K562 (cell line): Measurements from ENCODE around the gene ARMH3. TPM values are rescaled to one million over a fixed set of nuclear protein-coding genes. Genes with fewer than 3 reads are reported as not detected.

Experiments
- ATAC-seq: fragments of 200-7000 bp; cut with Tn5 transposase; 3 replicates; pipeline ENCODE4 v1.9.1; 2020; ENCODE audit warnings: moderate library complexity
- BruUV-seq: library from RNA; stranded (reverse); fragments of 400-500 nt; replicated peaks from 2 replicates; lab custom pipeline; 2021; lab: Mats Ljungman, UMichigan
- CTCF ChIA-PET: fragments of 300-600 bp; formaldehyde crosslinking; extraction: SDS; loops from one replicate; lab custom pipeline; 2021; ENCODE audit warnings: low intra/inter-chr PET ratio; lab: Yijun Ruan, JAX
- POLR2A ChIA-PET: fragments of 300-600, 350-650 bp; sonication (Branson Sonifier 250); formaldehyde crosslinking; extraction: SDS; loops from one replicate; lab custom pipeline; 2021; ENCODE audit warnings: antibody characterized with exemption, inconsistent platforms; lab: Yijun Ruan, JAX
- DNase-seq, 4 experiments: peaks; one replicate each; pipeline versions ENCODE4 v3.0.0 to v3.0.0-alpha.2; 2011 to 2018; ENCODE audit warnings: low spot score in 3 of 4, mixed read lengths in 3 of 4; ENCODE audit errors: extremely low read depth in 1 of 4
- FAIRE-seq: peaks from 2 replicates; lab custom pipeline; 2011; peaks lifted over from hg19 to GRCh38; lab: Jason Lieb, UNC
- H2AFZ ChIP-seq: 2 replicates; pipeline ENCODE4 v1.6.0; 2011; ENCODE audit warnings: low read depth, low read length, control low read depth, inconsistent platforms
- H3K27ac ChIP-seq: fragments of 200-600 bp; 3 replicates; pipeline ENCODE4 v1.8.0; 2011; ENCODE audit warnings: low read depth, mild to moderate bottlenecking, control low read depth, inconsistent platforms, low read length, moderate library complexity, mixed read lengths; ENCODE audit errors: extremely low read depth
- H3K27me3 ChIP-seq, 2 experiments: fragments of 300-600 bp in 1 of 2; 2 replicates in 1 of 2; 3 replicates in 1 of 2; pipeline versions ENCODE4 v1.6.0 to v1.8.0; 2011; ENCODE audit warnings: inconsistent platforms in 2 of 2, low read length in 2 of 2, mild to moderate bottlenecking in 1 of 2, mixed read lengths in 1 of 2, moderate library complexity in 1 of 2; ENCODE audit not compliant: control insufficient read depth in 2 of 2, insufficient read depth in 2 of 2
- H3K36me3 ChIP-seq: fragments of 300-600 bp; 3 replicates; pipeline ENCODE4 v1.8.0; 2011; ENCODE audit warnings: mild to moderate bottlenecking, low read length, inconsistent platforms; ENCODE audit not compliant: control insufficient read depth, insufficient read depth
- H3K4me1 ChIP-seq, 2 experiments: fragments of 200-600 bp in 1 of 2; replicated peaks in 1 of 2; 2 replicates in 1 of 2; 3 replicates in 1 of 2; pipeline versions ENCODE4 v1.5.1 to v1.8.0; 2011; ENCODE audit warnings: inconsistent platforms in 2 of 2, low read length in 2 of 2, mild to moderate bottlenecking in 1 of 2, mixed read lengths in 1 of 2, moderate library complexity in 1 of 2; ENCODE audit not compliant: control insufficient read depth in 2 of 2, insufficient read depth in 2 of 2
- H3K4me2 ChIP-seq: 2 replicates; pipeline ENCODE4 v1.6.1; 2011; ENCODE audit warnings: low read length, control low read depth, inconsistent platforms, mixed read lengths; ENCODE audit not compliant: insufficient read depth
- H3K4me3 ChIP-seq: fragments of 200-600 bp; sonication (generic), shearing (Covaris generic); 2 replicates; pipeline ENCODE4 v1.5.1; 2016; ENCODE audit warnings: control low read depth, inconsistent platforms
- H3K79me2 ChIP-seq: fragments of 200-600 bp; 3 replicates; pipeline ENCODE4 v1.8.0; 2011; ENCODE audit warnings: low read length, inconsistent platforms; ENCODE audit not compliant: control insufficient read depth, insufficient read depth
- H3K9ac ChIP-seq, 2 experiments: 2 replicates each; pipeline versions ENCODE4 v1.6.0 to v1.6.1; 2011; ENCODE audit warnings: low read depth in 2 of 2, low read length in 2 of 2, control low read depth in 1 of 2, inconsistent platforms in 1 of 2, mild to moderate bottlenecking in 1 of 2, mixed read lengths in 1 of 2; ENCODE audit not compliant: insufficient read depth in 1 of 2
- H3K9me1 ChIP-seq: one replicate; pipeline ENCODE4 v1.6.0; 2011; ENCODE audit warnings: inconsistent platforms, mild to moderate bottlenecking, low read length, moderate library complexity; ENCODE audit not compliant: control insufficient read depth, insufficient read depth
- H3K9me3 ChIP-seq: replicated peaks from 2 replicates; pipeline ENCODE4 v1.5.1; 2011; ENCODE audit warnings: low read depth, low read length, inconsistent platforms; ENCODE audit not compliant: control insufficient read depth, insufficient read depth
- H4K20me1 ChIP-seq: replicated peaks from 2 replicates; pipeline ENCODE4 v1.6.1; 2011; ENCODE audit warnings: low read length, inconsistent platforms, mixed read lengths; ENCODE audit not compliant: control insufficient read depth, insufficient read depth
- MTA2 ChIP-seq: fragments of 450-650 bp; IDR thresholded peaks from 2 replicates; pipeline ENCODE4 v1.6.1; 2016; ENCODE audit warnings: low read depth
- NFE2L1 ChIP-seq: fragments of 450-650 bp; IDR thresholded peaks from 2 replicates; pipeline ENCODE4 v1.6.1; 2016; ENCODE audit warnings: missing genetic modification characterization, low read depth, mild to moderate bottlenecking, missing compliant biosample characterization, moderate library complexity, borderline replicate concordance
- NR3C1 ChIP-seq: sonication (generic); formaldehyde crosslinking; IDR thresholded peaks from 2 replicates; pipeline ENCODE4 v1.8.1; 2022; ENCODE audit warnings: missing genetic modification reagents
- SLC30A9 ChIP-seq: fragments of 250-450 bp; sonication (Bioruptor Pico); IDR thresholded peaks from 2 replicates; pipeline ENCODE4 v1.8.0; 2022; ENCODE audit warnings: mild to moderate bottlenecking, moderate library complexity
- ZNF143 ChIP-seq: sonication (generic); formaldehyde crosslinking; IDR thresholded peaks from 2 replicates; pipeline ENCODE4 v1.9.0; 2022; ENCODE audit warnings: mild to moderate bottlenecking, missing genetic modification reagents
- ZNF717 ChIP-seq: fragments of 250-450 bp; sonication (Bioruptor Pico); IDR thresholded peaks from 2 replicates; pipeline ENCODE4 v1.5.0; 2021
- WGBS: fragments of 100-300 bp; shearing (Covaris generic); methylation state at CpG from one replicate; pipeline ENCODE4 v1.1.6; 2016; ENCODE audit warnings: low coverage, mixed read lengths; ENCODE audit not compliant: insufficient coverage; ENCODE audit errors: missing lambda C conversion rate; 5-methylcytosine and 5-hydroxymethylcytosine counted together
- in situ Hi-C: fragments of 300-500 bp; cut with MboI; formaldehyde crosslinking; loops from 4 replicates; pipeline ENCODE4 v1.15.0; 2018; ENCODE audit warnings: inconsistent platforms, mixed read lengths
- intact Hi-C: fragments of 100-400 bp; cut with micrococcal nuclease; formaldehyde crosslinking; loops from 2 replicates; pipeline ENCODE4 v1.14.2; 2022
- polyA plus RNA-seq, 8 experiments: library from polyadenylated mRNA; depleted of rRNA in 4 of 8; stranded (reverse) in 5 of 8; unstranded in 3 of 8; fragments of >200 nt; fragmentation: Nextera tagmentation in 2 of 8; fragmentation: Illumina TruSeq in 1 of 8; extraction: Ambion mirVana in 2 of 8; extraction: Trizol in 1 of 8; gene quantifications; 2 replicates each; pipeline versions ENCODE4 v1.2.1 to v1.2.3, GENCODE V29; 2011 to 2014; ENCODE audit warnings: inconsistent platforms in 1 of 8, missing spikeins in 1 of 8
- total RNA-seq, 7 experiments: library from RNA; depleted of rRNA in 6 of 7; stranded (reverse); fragments of >200 nt in 6 of 7; fragmentation: Illumina TruSeq in 2 of 7; extraction: Trizol in 2 of 7; gene quantifications; 2 replicates each; pipeline versions ENCODE4 v1.2.1 to v1.2.3, GENCODE V29; 2011 to 2021; ENCODE audit warnings: low replicate concordance in 1 of 7
- TF ChIP-seq, protein P1 (sequence below): sonication (generic); formaldehyde crosslinking; IDR thresholded peaks from 2 replicates; pipeline ENCODE4 v1.8.0; 2022; ENCODE audit warnings: mild to moderate bottlenecking, missing genetic modification reagents, borderline replicate concordance
- TF ChIP-seq, protein P2 (sequence below): fragments of 450-650 bp; IDR thresholded peaks from 2 replicates; pipeline ENCODE4 v1.6.1; 2017; ENCODE audit warnings: antibody characterized with exemption
- TF ChIP-seq, protein P3 (sequence below): fragments of 250-450 bp; sonication (Bioruptor Pico); IDR thresholded peaks from 2 replicates; pipeline ENCODE4 v1.5.0; 2020; ENCODE audit warnings: mild to moderate bottlenecking, borderline replicate concordance
- TF ChIP-seq, protein P4 (sequence below): sonication (generic); formaldehyde crosslinking; IDR thresholded peaks from 2 replicates; pipeline ENCODE4 v1.5.0; 2020; ENCODE audit warnings: missing genetic modification reagents
- TF ChIP-seq, protein P5 (sequence below): sonication (generic); formaldehyde crosslinking; IDR thresholded peaks from 2 replicates; pipeline ENCODE4 v1.8.0; 2022; ENCODE audit warnings: mild to moderate bottlenecking, missing genetic modification reagents

Gene ARMH3
- total and polyA plus RNA-seq, 9 of the 15 experiments (the other 6 are each of a cell fraction or from before 2014, with no cell fraction given) = 0.29 to 0.73 TPM; not detected in 7

DNA sequence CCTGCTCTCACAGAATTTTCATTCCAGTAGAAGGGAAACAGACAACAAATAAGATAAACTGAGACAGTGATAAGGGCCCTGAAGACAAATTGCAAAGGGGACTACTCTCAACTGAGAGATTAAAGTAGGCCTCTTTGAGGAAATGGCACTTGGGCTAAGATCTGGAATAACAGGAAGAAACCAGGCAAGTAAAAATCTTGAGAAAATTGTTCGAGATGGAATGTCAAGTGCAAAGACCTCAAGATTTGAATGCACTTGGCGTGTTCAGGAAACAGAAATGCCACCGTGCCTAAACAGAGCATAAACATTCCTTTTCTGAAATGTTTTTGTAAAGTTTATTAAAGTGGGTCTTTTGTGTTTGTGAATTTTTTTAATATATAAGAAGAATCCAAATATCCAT is 10.7 kb downstream of the ARMH3 start:
- Histone ChIP-seq H3K9me3 (no peaks in the 10 kb centered on the region), H3K27me3 (no peaks in the 10 kb centered on the region), H3K9ac (no peak overlapping the region), H4K20me1 (peaks cover 5% of the 10 kb centered on the region; the same call in 1 of the 2 replicates), H3K79me2 (peaks cover 31% of the 10 kb centered on the region), H3K27ac (no peak overlapping the region), H3K9me1 (peaks cover 2% of the 10 kb centered on the region), H3K4me3 (no peak overlapping the region), H3K36me3 (no peaks in the 10 kb centered on the region; the same call in 2 of the 3 replicates), H2AFZ (no peak overlapping the region), H3K4me1 (no peaks in the 10 kb centered on the region; a peak in 3 of 5 replicates), H3K4me2 (no peak overlapping the region)
- FAIRE-seq (peak; percentile 55), DNase-seq (peak in 3 of 4 experiments; percentile 1), ATAC-seq (no peak)
- no TSS peak for BruUV-seq
- intact Hi-C loops = no loop called here
- WGBS = 70% methylated on average over 3 of the region's 3 CpGs
- POLR2A ChIA-PET = no interaction called here
- CTCF ChIA-PET = no interaction called here
- in situ Hi-C loops = loop anchor here (25.0 kb wide), 1 partner anchor 1058 kb away; the partner anchor contains the start of genes LZTS2, MRPL43 and TWNK
- TF ChIP-seq, protein P1, sequence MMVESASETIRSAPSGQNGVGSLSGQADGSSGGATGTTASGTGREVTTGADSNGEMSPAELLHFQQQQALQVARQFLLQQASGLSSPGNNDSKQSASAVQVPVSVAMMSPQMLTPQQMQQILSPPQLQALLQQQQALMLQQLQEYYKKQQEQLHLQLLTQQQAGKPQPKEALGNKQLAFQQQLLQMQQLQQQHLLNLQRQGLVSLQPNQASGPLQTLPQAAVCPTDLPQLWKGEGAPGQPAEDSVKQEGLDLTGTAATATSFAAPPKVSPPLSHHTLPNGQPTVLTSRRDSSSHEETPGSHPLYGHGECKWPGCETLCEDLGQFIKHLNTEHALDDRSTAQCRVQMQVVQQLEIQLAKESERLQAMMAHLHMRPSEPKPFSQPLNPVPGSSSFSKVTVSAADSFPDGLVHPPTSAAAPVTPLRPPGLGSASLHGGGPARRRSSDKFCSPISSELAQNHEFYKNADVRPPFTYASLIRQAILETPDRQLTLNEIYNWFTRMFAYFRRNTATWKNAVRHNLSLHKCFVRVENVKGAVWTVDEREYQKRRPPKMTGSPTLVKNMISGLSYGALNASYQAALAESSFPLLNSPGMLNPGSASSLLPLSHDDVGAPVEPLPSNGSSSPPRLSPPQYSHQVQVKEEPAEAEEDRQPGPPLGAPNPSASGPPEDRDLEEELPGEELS (CRISPR knock-in tag) = no peak
- TF ChIP-seq ZNF717 (CRISPR knock-in tag) = no peak
- TF ChIP-seq NFE2L1 (tag) = no peak
- TF ChIP-seq, protein P2, sequence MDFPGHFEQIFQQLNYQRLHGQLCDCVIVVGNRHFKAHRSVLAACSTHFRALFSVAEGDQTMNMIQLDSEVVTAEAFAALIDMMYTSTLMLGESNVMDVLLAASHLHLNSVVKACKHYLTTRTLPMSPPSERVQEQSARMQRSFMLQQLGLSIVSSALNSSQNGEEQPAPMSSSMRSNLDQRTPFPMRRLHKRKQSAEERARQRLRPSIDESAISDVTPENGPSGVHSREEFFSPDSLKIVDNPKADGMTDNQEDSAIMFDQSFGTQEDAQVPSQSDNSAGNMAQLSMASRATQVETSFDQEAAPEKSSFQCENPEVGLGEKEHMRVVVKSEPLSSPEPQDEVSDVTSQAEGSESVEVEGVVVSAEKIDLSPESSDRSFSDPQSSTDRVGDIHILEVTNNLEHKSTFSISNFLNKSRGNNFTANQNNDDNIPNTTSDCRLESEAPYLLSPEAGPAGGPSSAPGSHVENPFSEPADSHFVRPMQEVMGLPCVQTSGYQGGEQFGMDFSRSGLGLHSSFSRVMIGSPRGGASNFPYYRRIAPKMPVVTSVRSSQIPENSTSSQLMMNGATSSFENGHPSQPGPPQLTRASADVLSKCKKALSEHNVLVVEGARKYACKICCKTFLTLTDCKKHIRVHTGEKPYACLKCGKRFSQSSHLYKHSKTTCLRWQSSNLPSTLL = no peak
- TF ChIP-seq, protein P3, sequence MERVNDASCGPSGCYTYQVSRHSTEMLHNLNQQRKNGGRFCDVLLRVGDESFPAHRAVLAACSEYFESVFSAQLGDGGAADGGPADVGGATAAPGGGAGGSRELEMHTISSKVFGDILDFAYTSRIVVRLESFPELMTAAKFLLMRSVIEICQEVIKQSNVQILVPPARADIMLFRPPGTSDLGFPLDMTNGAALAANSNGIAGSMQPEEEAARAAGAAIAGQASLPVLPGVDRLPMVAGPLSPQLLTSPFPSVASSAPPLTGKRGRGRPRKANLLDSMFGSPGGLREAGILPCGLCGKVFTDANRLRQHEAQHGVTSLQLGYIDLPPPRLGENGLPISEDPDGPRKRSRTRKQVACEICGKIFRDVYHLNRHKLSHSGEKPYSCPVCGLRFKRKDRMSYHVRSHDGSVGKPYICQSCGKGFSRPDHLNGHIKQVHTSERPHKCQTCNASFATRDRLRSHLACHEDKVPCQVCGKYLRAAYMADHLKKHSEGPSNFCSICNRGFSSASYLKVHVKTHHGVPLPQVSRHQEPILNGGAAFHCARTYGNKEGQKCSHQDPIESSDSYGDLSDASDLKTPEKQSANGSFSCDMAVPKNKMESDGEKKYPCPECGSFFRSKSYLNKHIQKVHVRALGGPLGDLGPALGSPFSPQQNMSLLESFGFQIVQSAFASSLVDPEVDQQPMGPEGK (CRISPR knock-in tag) = no peak
- no peak for TF ChIP-seq ZNF143 (CRISPR knock-in tag)
- no peak for TF ChIP-seq NR3C1 (CRISPR knock-in tag)
- TF ChIP-seq, protein P4, sequence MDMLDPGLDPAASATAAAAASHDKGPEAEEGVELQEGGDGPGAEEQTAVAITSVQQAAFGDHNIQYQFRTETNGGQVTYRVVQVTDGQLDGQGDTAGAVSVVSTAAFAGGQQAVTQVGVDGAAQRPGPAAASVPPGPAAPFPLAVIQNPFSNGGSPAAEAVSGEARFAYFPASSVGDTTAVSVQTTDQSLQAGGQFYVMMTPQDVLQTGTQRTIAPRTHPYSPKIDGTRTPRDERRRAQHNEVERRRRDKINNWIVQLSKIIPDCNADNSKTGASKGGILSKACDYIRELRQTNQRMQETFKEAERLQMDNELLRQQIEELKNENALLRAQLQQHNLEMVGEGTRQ (CRISPR knock-in tag) = no peak
- TF ChIP-seq, protein P5, sequence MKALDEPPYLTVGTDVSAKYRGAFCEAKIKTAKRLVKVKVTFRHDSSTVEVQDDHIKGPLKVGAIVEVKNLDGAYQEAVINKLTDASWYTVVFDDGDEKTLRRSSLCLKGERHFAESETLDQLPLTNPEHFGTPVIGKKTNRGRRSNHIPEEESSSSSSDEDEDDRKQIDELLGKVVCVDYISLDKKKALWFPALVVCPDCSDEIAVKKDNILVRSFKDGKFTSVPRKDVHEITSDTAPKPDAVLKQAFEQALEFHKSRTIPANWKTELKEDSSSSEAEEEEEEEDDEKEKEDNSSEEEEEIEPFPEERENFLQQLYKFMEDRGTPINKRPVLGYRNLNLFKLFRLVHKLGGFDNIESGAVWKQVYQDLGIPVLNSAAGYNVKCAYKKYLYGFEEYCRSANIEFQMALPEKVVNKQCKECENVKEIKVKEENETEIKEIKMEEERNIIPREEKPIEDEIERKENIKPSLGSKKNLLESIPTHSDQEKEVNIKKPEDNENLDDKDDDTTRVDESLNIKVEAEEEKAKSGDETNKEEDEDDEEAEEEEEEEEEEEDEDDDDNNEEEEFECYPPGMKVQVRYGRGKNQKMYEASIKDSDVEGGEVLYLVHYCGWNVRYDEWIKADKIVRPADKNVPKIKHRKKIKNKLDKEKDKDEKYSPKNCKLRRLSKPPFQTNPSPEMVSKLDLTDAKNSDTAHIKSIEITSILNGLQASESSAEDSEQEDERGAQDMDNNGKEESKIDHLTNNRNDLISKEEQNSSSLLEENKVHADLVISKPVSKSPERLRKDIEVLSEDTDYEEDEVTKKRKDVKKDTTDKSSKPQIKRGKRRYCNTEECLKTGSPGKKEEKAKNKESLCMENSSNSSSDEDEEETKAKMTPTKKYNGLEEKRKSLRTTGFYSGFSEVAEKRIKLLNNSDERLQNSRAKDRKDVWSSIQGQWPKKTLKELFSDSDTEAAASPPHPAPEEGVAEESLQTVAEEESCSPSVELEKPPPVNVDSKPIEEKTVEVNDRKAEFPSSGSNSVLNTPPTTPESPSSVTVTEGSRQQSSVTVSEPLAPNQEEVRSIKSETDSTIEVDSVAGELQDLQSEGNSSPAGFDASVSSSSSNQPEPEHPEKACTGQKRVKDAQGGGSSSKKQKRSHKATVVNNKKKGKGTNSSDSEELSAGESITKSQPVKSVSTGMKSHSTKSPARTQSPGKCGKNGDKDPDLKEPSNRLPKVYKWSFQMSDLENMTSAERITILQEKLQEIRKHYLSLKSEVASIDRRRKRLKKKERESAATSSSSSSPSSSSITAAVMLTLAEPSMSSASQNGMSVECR (CRISPR knock-in tag) = no peak
- no peak for TF ChIP-seq SLC30A9 (CRISPR knock-in tag)
- no peak for TF ChIP-seq MTA2
